D341Med (cell line): ENCODE measurements around the gene CXXC5.
A peak's percentile ranks its signal among the peaks of the same experiment; 100 is the strongest.

Source experiments
- DNase-seq: peaks from one replicate; pipeline ENCODE4 v3.0.0; 2012; ENCODE audit warnings: low spot score

The CXXC5 gene

DNA sequence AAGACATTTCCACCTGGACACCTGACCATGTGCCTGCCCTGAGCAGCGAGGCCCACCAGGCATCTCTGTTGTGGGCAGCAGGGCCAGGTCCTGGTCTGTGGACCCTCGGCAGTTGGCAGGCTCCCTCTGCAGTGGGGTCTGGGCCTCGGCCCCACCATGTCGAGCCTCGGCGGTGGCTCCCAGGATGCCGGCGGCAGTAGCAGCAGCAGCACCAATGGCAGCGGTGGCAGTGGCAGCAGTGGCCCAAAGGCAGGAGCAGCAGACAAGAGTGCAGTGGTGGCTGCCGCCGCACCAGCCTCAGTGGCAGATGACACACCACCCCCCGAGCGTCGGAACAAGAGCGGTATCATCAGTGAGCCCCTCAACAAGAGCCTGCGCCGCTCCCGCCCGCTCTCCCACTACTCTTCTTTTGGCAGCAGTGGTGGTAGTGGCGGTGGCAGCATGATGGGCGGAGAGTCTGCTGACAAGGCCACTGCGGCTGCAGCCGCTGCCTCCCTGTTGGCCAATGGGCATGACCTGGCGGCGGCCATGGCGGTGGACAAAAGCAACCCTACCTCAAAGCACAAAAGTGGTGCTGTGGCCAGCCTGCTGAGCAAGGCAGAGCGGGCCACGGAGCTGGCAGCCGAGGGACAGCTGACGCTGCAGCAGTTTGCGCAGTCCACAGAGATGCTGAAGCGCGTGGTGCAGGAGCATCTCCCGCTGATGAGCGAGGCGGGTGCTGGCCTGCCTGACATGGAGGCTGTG is 32.4 kb downstream of the CXXC5 start:
- no peak for DNase-seq

DNA sequence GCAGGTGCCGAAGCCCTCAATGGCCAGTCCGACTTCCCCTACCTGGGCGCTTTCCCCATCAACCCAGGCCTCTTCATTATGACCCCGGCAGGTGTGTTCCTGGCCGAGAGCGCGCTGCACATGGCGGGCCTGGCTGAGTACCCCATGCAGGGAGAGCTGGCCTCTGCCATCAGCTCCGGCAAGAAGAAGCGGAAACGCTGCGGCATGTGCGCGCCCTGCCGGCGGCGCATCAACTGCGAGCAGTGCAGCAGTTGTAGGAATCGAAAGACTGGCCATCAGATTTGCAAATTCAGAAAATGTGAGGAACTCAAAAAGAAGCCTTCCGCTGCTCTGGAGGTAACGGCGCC is 32.9 kb downstream of the CXXC5 start:
- DNase-seq, result no peak

DNA sequence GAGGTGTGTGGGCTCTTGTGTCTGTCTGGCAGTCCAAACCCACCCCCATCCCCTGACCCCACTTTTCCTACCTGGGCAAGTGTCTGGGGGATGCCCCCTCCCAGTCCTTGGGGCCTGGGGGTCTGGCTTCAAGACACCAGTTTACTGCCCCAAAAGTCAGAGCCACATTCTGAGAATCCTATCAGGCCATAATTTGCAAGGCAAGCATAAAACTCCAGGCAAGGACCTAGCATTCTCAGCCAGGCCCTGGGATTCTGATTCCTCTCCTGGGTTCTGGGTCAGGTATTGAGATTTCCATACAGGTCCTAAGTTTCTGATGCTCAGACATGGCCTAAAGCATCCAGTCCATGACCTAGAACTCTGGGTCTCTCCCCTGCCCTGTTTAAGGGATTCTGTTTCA is 33.3 kb downstream of the CXXC5 start:
- no peak for DNase-seq

DNA sequence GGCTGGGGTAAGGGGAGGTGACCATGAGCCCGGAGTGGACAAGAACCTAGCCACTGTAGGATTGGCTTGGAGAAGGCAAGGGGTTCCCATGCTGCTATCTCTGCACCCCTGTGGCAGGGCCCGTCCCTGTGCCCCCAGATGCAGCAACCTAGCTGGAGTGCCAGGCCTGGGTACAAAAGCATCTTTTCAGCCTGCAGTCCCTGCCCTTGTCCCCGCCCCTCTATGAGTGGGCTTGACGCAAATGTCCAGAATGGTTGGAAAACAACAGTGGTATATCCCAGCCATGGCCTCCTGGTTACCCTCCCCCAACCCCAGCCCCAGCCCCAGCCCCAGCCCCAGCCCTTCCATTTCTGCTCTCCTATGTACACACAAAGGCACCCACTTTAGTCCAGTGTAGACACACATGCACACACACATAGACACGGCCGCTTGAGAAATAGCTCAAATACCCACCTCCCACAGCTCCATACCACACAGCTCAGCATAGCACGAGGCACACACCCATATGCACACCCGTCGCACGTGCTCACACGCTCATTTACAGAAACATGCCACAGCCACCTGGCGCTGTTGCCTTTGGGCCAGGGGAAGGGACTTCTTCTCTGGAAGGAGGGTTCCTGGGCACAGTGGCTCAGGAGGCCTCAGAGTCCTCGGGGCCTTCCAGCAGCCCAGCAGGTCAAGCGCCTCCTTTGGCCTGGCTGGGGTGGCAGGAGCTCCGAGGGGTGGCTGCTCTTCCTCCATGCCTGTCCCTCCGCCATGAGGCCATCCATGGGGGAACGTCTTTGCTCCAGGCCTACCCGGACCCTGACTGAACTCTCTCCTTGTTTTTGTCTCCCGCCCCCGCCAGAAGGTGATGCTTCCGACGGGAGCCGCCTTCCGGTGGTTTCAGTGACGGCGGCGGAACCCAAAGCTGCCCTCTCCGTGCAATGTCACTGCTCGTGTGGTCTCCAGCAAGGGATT is 34.1 kb downstream of the CXXC5 start:
- DNase-seq, result no peak

DNA sequence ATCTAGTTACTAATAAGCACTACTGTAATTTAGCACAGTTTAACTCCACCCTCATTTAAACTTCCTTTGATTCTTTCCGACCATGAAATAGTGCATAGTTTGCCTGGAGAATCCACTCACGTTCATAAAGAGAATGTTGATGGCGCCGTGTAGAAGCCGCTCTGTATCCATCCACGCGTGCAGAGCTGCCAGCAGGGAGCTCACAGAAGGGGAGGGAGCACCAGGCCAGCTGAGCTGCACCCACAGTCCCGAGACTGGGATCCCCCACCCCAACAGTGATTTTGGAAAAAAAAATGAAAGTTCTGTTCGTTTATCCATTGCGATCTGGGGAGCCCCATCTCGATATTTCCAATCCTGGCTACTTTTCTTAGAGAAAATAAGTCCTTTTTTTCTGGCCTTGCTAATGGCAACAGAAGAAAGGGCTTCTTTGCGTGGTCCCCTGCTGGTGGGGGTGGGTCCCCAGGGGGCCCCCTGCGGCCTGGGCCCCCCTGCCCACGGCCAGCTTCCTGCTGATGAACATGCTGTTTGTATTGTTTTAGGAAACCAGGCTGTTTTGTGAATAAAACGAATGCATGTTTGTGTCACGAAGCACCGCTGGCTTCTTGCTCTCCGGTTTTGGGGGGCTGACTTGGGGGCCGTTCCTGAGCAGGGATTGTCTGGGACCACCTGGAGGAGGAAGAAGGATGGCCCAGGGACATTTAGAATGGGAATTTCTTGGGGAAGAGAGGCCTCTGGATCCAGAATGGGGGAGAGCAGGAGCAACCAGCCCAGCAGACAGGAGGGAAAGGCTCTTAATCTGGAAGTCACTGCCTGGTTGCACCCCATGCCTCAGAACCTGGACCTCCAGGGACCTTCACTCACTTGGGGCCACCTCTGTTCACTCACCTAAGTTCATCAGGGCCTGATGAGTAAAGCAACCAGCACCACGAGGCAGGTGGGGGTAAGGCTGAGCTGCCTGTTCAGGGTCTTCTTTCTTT is 35.4 kb downstream of the CXXC5 start:
- no peak for DNase-seq

DNA sequence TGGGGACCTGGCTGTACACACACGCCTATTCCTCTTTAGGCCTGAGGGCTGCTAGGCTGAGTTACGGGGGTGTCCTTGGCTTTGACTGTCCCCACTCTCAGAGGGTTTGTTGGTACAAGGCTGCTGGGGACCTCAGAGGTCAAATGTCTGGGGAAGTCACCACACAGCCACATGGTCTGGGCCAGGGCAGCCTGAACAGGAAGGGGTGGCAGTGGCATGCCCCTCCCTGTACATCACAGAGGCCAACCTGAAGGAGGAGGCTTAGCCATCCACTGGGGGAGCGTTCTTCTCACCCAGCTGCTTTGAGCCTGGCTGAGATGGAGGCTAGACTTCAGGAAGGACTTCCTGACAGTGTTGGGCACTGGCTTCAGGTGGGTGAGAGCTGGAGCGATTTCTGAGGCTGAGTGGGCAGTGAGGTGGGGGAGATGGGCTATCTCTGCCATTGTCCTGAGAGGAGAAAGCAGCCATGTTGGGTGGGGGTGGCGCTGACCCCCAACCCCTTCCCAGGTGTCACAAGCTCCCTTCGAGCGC is 36.3 kb downstream of the CXXC5 start:
- no peak for DNase-seq

DNA sequence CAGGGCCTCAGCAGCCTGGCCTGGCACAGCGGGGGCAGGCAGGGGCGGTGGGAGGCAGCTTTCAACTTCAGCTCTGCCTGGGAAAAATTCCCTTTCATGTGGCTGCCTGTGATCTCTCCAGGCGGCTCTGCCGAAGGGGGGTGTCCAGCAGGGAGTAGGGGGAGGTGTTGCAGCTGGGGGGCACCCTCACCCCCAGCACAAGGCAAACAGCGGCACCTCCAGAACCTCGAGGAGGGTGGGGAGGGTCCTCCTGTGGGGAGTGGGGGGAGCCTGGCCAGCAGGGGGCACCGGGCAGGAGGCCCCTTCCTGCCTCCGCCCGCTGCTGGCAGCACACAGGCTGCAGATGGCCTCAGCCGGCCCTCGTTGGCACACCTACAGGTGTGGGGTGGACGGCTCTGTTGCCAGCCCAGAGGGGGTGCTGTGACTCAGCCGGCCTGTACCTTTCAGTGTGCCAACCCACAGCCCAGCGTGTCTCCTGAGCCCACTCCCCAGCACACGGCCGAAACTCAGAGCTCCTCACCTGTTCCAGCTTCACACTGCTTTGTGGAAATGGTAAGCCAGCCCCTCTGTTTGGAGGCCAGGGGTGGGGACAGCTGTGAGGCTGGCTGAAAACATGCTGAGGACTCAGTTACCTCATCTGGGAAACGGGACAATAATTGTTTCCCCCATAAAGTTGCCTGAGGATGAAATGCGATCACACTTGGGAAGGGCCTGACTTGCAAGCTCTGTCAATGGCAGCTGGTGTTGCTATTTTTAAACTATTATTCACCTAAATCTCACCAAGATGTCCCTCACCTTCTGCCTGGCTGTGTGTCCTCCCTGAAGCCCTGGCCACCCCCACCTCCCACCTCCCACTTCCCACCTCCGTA is 37.0 kb downstream of the CXXC5 start:
- peak; percentile 66 for DNase-seq

DNA sequence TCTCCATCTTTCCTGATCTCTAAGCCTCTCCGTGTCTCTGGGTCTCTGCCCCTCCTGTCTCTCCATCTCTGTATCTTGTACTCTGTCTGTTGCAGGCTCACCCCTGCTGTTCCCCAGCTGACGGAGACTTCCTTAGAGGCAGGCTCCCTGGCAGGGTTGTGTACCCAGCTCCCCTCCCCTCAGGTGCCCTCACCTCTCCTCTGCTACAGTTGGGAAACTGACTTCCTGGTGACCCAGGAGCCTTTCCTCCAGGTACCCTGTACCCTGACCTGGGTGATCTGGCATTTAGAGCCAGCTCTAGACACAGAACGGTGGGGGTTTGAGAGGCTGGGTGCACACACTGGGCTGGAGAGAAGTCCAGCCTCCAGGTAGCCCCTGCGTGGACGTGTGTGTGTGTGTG is 37.7 kb downstream of the CXXC5 start:
- DNase-seq, result no peak

DNA sequence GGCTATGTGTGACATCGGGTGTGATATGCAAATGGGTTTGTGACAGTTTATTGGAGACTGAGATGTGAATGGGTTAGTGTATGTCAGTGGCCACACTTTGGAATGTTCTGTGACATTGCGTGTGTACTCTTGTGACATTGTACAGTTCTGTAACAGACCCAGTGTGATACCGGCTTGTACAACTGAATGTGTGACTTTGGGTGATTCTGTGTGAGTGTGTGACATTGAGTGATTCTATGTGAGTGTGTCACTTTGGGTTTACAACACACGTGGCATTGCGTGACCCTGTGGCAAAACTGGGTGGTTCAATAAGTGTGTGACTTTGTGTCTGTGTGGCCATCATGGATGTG is 38.2 kb downstream of the CXXC5 start:
- no peak for DNase-seq

DNA sequence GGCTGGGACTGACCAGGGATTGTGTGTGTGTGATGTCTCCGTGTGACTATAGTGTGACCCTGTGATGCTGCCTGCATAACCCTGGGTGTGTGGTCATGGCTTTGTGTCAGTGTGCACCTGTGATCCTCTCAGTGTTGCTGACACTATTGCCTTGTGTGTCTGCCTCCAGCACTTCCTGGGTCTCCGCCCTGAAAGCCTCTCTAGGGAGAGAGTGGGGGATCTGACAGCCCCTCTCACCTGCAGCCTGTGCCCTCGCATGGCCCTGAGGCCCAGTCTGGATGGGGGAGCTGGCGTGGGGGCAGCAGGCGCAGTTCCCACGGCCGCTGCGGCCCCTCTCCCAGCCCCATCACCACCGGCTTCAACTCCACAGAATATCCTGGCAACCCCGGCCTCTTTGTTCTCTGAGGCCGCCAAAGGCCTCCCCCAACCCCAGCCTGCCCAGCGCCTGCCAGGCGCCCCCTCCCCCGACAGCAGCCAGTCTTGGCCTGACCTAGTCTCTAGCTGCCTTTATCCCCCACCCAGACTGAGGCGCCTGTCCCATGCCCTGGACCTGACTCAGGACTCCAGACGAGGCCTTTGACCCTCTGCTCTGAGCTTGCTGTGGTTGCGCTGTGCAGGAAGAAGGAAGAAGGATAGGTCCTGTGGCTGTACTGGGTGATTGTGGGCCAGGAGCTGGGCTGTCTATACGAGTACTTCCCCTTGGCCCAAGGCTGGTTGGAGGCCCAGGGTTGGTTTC is 38.7 kb downstream of the CXXC5 start:
- DNase-seq, result no peak

DNA sequence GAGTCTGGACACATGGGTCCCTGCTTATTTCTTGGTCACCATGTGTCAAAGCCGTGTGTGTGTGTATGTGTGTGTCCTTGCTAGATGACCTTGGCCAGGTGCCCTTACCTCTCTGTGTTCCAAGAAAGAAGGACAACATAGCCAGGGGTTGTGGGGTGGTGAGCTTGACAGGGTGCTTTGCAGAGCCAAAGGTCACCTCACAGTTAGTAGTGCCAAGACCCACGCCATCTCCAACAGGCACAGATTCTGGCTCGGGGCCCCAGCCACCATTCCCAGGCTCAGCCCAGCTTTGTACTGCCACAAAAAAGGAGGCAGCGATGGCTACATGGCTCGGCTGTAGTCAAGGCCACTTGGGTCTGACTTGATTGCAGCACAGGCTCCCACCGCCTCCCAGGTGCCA is 39.5 kb downstream of the CXXC5 start:
- DNase-seq, result no peak

DNA sequence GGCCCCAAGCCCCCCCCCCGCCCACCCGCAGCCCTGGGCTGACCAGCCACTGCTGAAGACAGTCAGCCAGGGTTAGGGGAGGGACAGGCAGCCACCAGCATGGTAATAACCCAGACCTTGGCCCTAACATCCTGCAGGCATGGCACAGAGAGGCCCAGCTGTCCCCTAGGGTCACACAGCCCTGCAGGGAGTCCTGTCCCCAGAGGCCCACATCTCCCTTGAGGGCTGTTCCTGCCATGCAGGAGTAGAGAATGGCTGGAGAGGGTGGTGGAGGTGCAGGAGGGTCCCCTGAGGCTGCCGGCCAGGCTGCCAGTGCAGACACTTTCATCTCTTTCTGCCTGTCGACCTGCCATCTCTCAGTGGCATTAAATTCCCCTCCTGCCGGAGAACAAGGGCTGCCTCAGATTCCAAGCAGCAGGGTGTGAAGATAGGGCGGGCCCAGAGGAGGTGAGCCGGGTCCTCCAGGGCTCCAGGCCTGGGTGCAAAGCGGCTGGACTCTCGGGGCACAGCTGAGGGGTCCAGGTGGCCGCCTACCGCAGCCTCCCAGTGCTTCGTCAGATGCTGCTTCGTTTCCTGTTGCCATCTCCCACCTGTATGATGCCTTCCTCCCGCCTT is 40.0 kb downstream of the CXXC5 start:
- DNase-seq, result no peak

DNA sequence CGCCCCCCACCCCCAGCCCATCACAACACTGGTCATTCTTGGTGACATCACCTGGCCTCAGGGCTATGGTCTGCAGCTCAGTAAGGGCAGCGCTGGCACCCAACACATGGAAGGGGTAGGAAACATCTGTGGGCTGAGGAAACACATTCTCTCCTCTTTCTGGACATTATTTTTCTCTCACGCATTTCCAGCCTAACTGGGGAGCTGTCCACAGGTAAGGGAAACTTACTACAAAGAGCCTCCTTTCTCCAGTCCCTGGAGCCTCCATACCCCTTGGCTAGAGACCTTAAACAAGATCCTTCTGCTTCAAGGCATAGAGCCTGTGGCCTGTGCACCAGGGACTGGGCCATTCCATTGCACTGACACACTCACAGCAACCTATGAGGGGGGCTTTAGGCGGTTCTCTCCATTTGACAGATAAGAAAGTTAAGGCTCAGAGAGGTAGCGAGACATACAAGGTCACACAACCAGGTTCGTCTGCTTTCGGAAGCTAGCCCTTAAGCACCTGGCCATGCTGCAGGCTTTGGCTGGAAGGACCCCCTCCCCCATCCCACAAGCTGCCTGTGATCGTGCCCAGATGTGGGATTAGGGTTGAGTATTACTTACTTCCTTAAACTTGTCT is 40.7 kb downstream of the CXXC5 start:
- DNase-seq, result no peak

DNA sequence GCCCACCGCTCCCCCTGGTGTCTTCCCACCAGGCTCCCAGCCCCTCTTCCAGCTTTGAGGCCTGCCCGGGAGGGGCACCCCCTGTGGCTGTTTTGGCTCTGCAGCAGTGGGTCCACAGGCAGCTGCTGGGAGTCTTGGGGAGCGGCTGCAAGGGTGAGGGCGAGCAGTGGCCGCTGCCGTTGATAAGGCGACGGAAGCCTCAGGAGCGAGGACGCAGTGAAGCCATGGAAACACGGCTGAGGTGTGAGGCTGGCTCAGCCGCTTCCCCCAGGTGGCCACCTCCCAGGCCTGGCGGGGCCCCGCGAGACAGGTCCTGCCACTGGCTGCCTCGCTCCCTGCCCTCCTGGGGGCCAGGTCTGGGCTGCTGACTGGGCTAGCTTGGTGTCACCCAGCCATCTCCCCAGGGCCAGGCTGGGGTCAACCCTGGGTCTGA is 41.5 kb downstream of the CXXC5 start:
- no peak for DNase-seq

DNA sequence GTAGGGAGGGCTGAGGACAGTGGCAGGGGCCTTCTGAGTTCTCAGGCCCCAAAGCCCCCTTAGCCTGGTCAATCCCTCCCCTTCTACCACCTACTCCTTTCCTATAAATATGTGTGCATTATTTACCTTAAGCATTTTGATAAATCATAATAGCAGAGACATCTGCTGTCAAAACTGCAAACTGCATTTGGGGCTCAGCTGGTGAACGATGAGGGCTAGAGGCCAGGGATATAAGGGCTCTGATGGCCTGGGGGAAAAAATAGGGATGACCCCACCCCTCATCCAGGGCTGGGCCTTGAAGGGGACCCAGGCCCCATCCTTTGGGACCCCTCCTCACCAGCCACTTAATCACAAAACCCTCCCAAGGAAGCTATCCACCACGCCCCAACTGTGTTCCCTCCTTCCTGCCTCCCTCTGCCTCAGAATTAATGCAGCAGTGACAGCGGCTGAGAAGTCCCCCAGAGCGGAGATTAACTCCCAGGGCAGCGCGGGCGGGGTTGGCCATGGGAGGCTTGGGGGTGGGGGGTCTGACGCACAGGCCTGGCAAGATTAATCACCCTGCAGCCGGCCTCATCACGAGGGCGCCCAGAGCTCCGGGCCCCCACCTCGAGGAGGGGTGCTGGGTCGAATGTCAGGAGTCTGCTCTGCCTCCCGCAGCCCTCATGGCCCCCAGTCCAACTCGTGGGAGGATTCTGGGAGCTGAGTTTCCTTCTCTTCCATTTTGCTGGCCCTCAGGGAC is 42.1 kb downstream of the CXXC5 start:
- peak; percentile 70 for DNase-seq

DNA sequence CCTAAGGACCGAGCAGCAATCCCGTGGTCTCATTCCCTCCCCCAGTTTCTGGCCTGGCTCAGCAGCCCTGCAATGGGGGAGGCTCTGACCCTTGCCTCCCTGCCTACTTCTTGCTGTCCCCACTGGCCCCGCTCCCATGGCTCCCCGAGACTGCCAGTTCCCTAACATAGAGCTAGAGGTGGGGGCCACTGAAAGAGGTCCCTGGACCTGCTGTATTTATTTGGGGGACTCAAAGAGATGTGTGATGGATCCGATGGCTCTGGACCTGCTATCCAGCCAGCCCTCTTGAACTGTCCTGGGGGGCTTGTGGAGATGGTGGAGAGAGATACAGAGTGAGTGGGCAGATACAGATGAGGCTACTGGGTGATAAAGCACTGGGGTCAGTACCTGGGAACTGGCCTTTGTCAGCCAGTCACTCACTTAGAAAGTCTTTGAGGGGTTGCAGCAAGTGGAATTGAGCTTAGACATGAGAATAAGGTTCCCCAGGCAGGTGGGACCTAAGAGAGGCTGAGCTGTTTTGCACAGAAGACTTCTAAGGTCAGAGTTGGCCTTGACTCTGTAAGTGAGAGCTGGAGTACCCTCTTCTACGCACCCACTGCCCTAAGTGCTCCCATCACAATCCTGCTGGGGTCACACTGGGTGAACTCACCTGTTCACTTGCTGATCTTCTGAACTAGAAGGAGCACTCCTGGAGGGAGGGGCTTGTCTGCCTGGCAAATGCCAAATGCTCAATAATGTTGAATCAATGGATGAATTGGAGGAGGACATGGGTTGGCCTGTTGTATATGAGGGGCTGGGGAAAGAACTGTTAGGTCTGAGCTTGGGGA is 42.9 kb downstream of the CXXC5 start:
- DNase-seq, result no peak

DNA sequence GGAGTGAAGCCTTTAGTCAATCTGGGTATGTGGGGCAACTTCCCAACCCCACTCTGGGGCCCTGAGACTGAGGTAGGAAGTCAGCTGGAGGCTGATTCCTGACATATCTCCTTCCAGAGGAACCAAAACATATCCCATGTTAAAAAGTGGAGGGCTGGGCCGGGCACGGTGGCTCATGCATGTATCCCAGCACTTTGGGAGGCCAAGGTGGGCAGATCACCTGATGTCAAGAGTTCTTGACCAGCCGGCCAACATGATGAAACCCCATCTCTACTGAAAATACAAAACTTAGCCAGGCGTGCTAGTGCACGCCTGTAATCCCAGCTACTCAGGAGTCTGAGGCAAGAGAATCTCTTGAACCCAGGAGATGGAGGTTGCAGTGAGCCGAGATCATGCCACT is 44.0 kb downstream of the CXXC5 start:
- DNase-seq, result no peak
